ENCODE measurements around the gene FXR2. TPM values are rescaled to one million over a fixed set of nuclear protein-coding genes. Genes with fewer than 3 reads are reported as not detected.
"Not testable (repeated sequence)": the region's sequence is repeated elsewhere in the genome, so short reads cannot be mapped to it uniquely, and the experiment has no call there.

FXR2 gene
- total RNA-seq, 1 experiment from 2014 or later: 30.9 TPM

GRCh38 chr17:7627250-7628121 lies 12.8 kb upstream of the FXR2 start, which contains the start of gene SAT2:
SAT2 (minus strand) TSS chr17:7627821; CDS start chr17:7627635, 186 bp downstream.
- no peaks in the 10 kb centered on the region for H3K4me1 Mint-ChIP-seq (ENCODE audit: low read depth, unreplicated experiment)

GRCh38 chr17:7626956-7627249 lies 12.2 kb upstream of the FXR2 start:
- no peaks in the 10 kb centered on the region for H3K9me3 Mint-ChIP-seq (ENCODE audit: low read depth, unreplicated experiment)
- DNase-seq: no peak
- peaks cover 22% of the 10 kb centered on the region for H3K36me3 Mint-ChIP-seq (ENCODE audit: insufficient read depth, unreplicated experiment)
- H3K27ac Mint-ChIP-seq (ENCODE audit: unreplicated experiment): peak overlapping the region; percentile 54
- H3K4me3 Mint-ChIP-seq (ENCODE audit: low read depth, unreplicated experiment): peak overlapping the region; percentile 80
- CTCF ChIA-PET: interaction anchor here (1.5 kb wide), 1 partner anchor 12 kb away, joined by 5 read pairs; the partner anchor contains the start of gene FXR2
- BruUV-seq (replicated peaks): no TSS peak
- intact Hi-C loops (cut with micrococcal nuclease; ENCODE audit: unreplicated experiment): no loop called here
- no peaks in the 10 kb centered on the region for H3K4me1 Mint-ChIP-seq (ENCODE audit: low read depth, unreplicated experiment)
- TF ChIP-seq CTCF (IDR thresholded peaks at IDR 0.05; ENCODE audit: unreplicated experiment): no peak
- H3K27me3 Mint-ChIP-seq (ENCODE audit: unreplicated experiment): no peaks in the 10 kb centered on the region

More at GRCh38 chr17:7627250-7628121, 12.8 kb upstream of the FXR2 start, which contains the start of gene SAT2:
- Mint-ChIP-seq H3K4me3 (ENCODE audit: low read depth, unreplicated experiment) (peak within 1 kb of the TSS; percentile 80), H3K27ac (ENCODE audit: unreplicated experiment) (peak within 1 kb of the TSS; percentile 54), H3K36me3 (ENCODE audit: insufficient read depth, unreplicated experiment) (peaks cover 22% of the 10 kb centered on the region), H3K9me3 (ENCODE audit: low read depth, unreplicated experiment) (no peaks in the 10 kb centered on the region), H3K27me3 (ENCODE audit: unreplicated experiment) (no peaks in the 10 kb centered on the region)
- CTCF ChIA-PET: interaction anchor here (0.7 to 1.5 kb wide), 3 partner anchors 12 to 361 kb away, joined by 3 to 5 read pairs (median 4); partner anchors contain the start of genes FXR2 and WRAP53
- intact Hi-C loops (cut with micrococcal nuclease; ENCODE audit: unreplicated experiment): no loop called here
- no TSS peak for BruUV-seq (replicated peaks)
- DNase-seq: peak; percentile 89
- no peak for TF ChIP-seq CTCF (IDR thresholded peaks at IDR 0.05; ENCODE audit: unreplicated experiment)

- Mint-ChIP-seq H3K27ac (ENCODE audit: unreplicated experiment) (peak overlapping the region; percentile 54), H3K36me3 (ENCODE audit: insufficient read depth, unreplicated experiment) (peaks cover 22% of the 10 kb centered on the region), H3K9me3 (ENCODE audit: low read depth, unreplicated experiment) (no peaks in the 10 kb centered on the region), H3K4me1 (ENCODE audit: low read depth, unreplicated experiment) (no peaks in the 10 kb centered on the region), H3K4me3 (ENCODE audit: low read depth, unreplicated experiment) (peak overlapping the region; percentile 80), H3K27me3 (ENCODE audit: unreplicated experiment) (no peaks in the 10 kb centered on the region)
- DNase-seq: no peak
- intact Hi-C loops (cut with micrococcal nuclease; ENCODE audit: unreplicated experiment): no loop called here
- CTCF ChIA-PET: interaction anchor here (1.5 kb wide), 1 partner anchor 11 kb away, joined by 5 read pairs; the partner anchor contains the start of gene FXR2
- TF ChIP-seq CTCF (IDR thresholded peaks at IDR 0.05; ENCODE audit: unreplicated experiment): no peak
- TSS peak; percentile 84 for BruUV-seq (replicated peaks)
Measured at GRCh38 chr17:7626307-7626706, 11.6 kb upstream of the FXR2 start.

GRCh38 chr17:7625749-7626148 lies 11.1 kb upstream of the FXR2 start:
- DNase-seq; H3K27me3 Mint-ChIP-seq (ENCODE audit: unreplicated experiment); H3K4me1 Mint-ChIP-seq (ENCODE audit: low read depth, unreplicated experiment); H3K27ac Mint-ChIP-seq (ENCODE audit: unreplicated experiment); BruUV-seq (replicated peaks); intact Hi-C loops (cut with micrococcal nuclease; ENCODE audit: unreplicated experiment); H3K4me3 Mint-ChIP-seq (ENCODE audit: low read depth, unreplicated experiment); CTCF ChIA-PET; H3K9me3 Mint-ChIP-seq (ENCODE audit: low read depth, unreplicated experiment): not testable (repeated sequence)
- peaks cover 22% of the 10 kb centered on the region for H3K36me3 Mint-ChIP-seq (ENCODE audit: insufficient read depth, unreplicated experiment)

GRCh38 chr17:7623661-7624060 lies 9.0 kb upstream of the FXR2 start:
- Mint-ChIP-seq H3K27me3 (ENCODE audit: unreplicated experiment) (no peaks in the 10 kb centered on the region), H3K9me3 (ENCODE audit: low read depth, unreplicated experiment) (no peaks in the 10 kb centered on the region), H3K27ac (ENCODE audit: unreplicated experiment) (no peak overlapping the region), H3K36me3 (ENCODE audit: insufficient read depth, unreplicated experiment) (peaks cover 16% of the 10 kb centered on the region), H3K4me1 (ENCODE audit: low read depth, unreplicated experiment) (no peaks in the 10 kb centered on the region), H3K4me3 (ENCODE audit: low read depth, unreplicated experiment) (no peak overlapping the region)
- DNase-seq: no peak
- BruUV-seq (replicated peaks): no TSS peak
- CTCF ChIA-PET: no interaction called here
- no peak for TF ChIP-seq CTCF (IDR thresholded peaks at IDR 0.05; ENCODE audit: unreplicated experiment)
- intact Hi-C loops (cut with micrococcal nuclease; ENCODE audit: unreplicated experiment): no loop called here
